K562 (cell line): ENCODE results near the gene MRPL4. TPM values are rescaled to one million over a fixed set of nuclear protein-coding genes. Genes with fewer than 3 reads are reported as not detected.

Source experiments
- ATF6 ChIP-seq: sonication (generic); formaldehyde crosslinking; IDR thresholded peaks from 2 replicates; pipeline ENCODE4 v1.4.0; 2020; ENCODE audit warnings: mild to moderate bottlenecking, missing genetic modification reagents
- BHLHE40 ChIP-seq: IDR thresholded peaks from 2 replicates; pipeline ENCODE4 v1.6.1; 2011; ENCODE audit warnings: low read length, improper control_type of control experiment
- CXXC5 ChIP-seq: fragments of 250-450 bp; sonication (Bioruptor Pico); IDR thresholded peaks from 2 replicates; pipeline ENCODE4 v1.8.0; 2022; ENCODE audit warnings: inconsistent platforms, mild to moderate bottlenecking, moderate library complexity
- FOXK2 ChIP-seq, 2 experiments: fragments of 450-650 bp; IDR thresholded peaks in 1 of 2; conservative IDR thresholded peaks in 1 of 2; 2 replicates each; pipeline ENCODE4 v1.6.1; 2016; ENCODE audit warnings: low read depth in 2 of 2, mild to moderate bottlenecking in 1 of 2
- GTF2A2 ChIP-seq: IDR thresholded peaks from 2 replicates; pipeline ENCODE4 v1.6.1; 2016; ENCODE audit warnings: mild to moderate bottlenecking, missing genetic modification characterization, missing compliant biosample characterization
- MYC ChIP-seq, 2 experiments: fragments of 250-450 bp in 1 of 2; sonication (Bioruptor Pico) in 1 of 2; IDR thresholded peaks; 2 replicates each; pipeline versions ENCODE4 v1.5.1 to v1.6.1; 2012 to 2021; ENCODE audit warnings: low read depth in 2 of 2, borderline replicate concordance in 1 of 2, improper control_type of control experiment in 1 of 2, low read length in 1 of 2, mild to moderate bottlenecking in 1 of 2, moderate library complexity in 1 of 2
- NONO ChIP-seq, 2 experiments: fragments of 200-400 bp in 1 of 2; fragments of 450-650 bp in 1 of 2; formaldehyde crosslinking in 1 of 2; IDR thresholded peaks; 2 replicates each; pipeline ENCODE4 v1.6.1; 2017; ENCODE audit warnings: low read depth in 2 of 2, mild to moderate bottlenecking in 2 of 2, moderate library complexity in 2 of 2, low read length in 1 of 2
- NR2C2 ChIP-seq, 2 experiments: fragments of 200-800 bp in 1 of 2; sonication (Bioruptor generic) in 1 of 2; sonication (generic) in 1 of 2; formaldehyde crosslinking in 1 of 2; IDR thresholded peaks; 2 replicates each; pipeline versions ENCODE4 v1.6.1 to v1.8.0; 2016 to 2022; ENCODE audit warnings: mild to moderate bottlenecking in 1 of 2, missing compliant biosample characterization in 1 of 2, missing genetic modification characterization in 1 of 2, missing genetic modification reagents in 1 of 2
- NRF1 ChIP-seq, 2 experiments: fragments of 450-650 bp; IDR thresholded peaks in 1 of 2; conservative IDR thresholded peaks in 1 of 2; 2 replicates each; pipeline ENCODE4 v1.6.1; 2014; ENCODE audit warnings: mild to moderate bottlenecking in 2 of 2
- RB1 ChIP-seq: fragments of 450-650 bp; IDR thresholded peaks from 2 replicates; pipeline ENCODE4 v1.6.1; 2017; ENCODE audit warnings: low read depth, mild to moderate bottlenecking
- SREBF1 ChIP-seq: fragments of 150-350 bp; IDR thresholded peaks from 2 replicates; pipeline ENCODE4 v1.6.1; 2014; ENCODE audit warnings: antibody characterized with exemption, low read depth, low read length, borderline replicate concordance
- SREBF2 ChIP-seq: sonication (generic); formaldehyde crosslinking; IDR thresholded peaks from 2 replicates; pipeline ENCODE4 v1.4.0; 2020; ENCODE audit warnings: mild to moderate bottlenecking, missing genetic modification reagents
- SRSF9 ChIP-seq: fragments of 200-400 bp; formaldehyde crosslinking; IDR thresholded peaks from 2 replicates; pipeline ENCODE4 v1.6.1; 2017; ENCODE audit warnings: low read depth, low read length, borderline replicate concordance
- TBP ChIP-seq: optimal IDR thresholded peaks from 2 replicates; pipeline ENCODE3; 2011; ENCODE audit warnings: low read depth, low read length, improper control_type of control experiment
- ZEB2 ChIP-seq: fragments of 450-650 bp; IDR thresholded peaks from 2 replicates; pipeline ENCODE4 v1.6.1; 2016
- ZNF41 ChIP-seq: fragments of 250-450 bp; sonication (Bioruptor Pico); conservative IDR thresholded peaks from 2 replicates; pipeline ENCODE4 v1.4.0; 2020; ENCODE audit warnings: mild to moderate bottlenecking
- polyA plus RNA-seq, 8 experiments: library from polyadenylated mRNA; depleted of rRNA in 4 of 8; stranded (reverse) in 5 of 8; unstranded in 3 of 8; fragments of >200 nt; fragmentation: Nextera tagmentation in 2 of 8; fragmentation: Illumina TruSeq in 1 of 8; extraction: Ambion mirVana in 2 of 8; extraction: Trizol in 1 of 8; gene quantifications; 2 replicates each; pipeline versions ENCODE4 v1.2.1 to v1.2.3, GENCODE V29; 2011 to 2014; ENCODE audit warnings: inconsistent platforms in 1 of 8, missing spikeins in 1 of 8
- total RNA-seq, 7 experiments: library from RNA; depleted of rRNA in 6 of 7; stranded (reverse); fragments of >200 nt in 6 of 7; fragmentation: Illumina TruSeq in 2 of 7; extraction: Trizol in 2 of 7; gene quantifications; 2 replicates each; pipeline versions ENCODE4 v1.2.1 to v1.2.3, GENCODE V29; 2011 to 2021; ENCODE audit warnings: low replicate concordance in 1 of 7

MRPL4 gene
- total and polyA plus RNA-seq, 9 of the 15 experiments (the other 6 are each of a cell fraction or from before 2014, with no cell fraction given), result 1.4 to 239 (median 64.9) TPM

DNA sequence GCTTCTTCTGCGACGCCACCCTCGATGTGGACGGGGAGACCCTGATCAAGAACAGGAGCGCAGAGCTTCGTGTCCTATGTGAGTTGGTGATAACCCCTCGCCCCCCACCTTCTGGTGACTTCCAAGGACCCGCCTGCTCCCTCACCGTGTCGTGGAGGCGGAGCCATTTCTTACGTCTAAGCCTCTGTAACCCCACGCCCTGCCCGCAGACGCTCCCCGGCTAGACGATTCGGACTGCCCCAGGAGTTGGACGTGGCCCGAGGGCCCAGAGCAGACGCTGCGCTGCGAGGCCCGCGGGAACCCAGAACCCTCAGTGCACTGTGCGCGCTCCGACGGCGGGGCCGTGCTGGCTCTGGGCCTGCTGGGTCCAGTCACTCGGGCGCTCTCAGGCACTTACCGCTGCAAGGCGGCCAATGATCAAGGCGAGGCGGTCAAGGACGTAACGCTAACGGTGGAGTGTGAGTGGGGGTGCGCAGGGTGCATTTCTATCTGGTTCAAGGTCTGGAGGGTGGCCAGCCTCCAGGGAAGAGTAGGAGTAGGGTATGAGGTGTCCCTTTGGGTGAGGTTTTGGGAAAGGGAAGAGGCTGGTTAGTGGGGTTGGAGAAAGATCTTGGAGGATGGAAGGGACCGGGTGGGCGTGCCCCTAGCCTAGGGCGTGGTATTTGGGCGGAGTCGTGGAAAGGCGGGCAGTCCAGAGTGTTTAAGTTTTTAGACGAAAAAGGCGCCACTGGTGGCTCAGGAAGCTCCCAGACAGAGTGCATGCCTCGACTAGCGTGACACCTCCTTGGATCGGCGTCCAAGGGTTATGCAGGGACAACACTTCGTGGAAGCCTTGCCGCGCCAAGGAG lies 41.0 kb downstream of the MRPL4 start (continued):
- TF ChIP-seq ATF6 (CRISPR knock-in tag) (peak; percentile 68; the same call in 1 of the 2 replicates), NR2C2 (CRISPR knock-in tag; IDR thresholded peaks at IDR 0.05) (peak; percentile 21; the same call in 1 of the 2 replicates), NR2C2 (tag; IDR thresholded peaks at IDR 0.05) (peak; percentile 50), SREBF2 (CRISPR knock-in tag) (no peak), ZEB2 (no peak), NRF1 (conservative IDR thresholded peaks at IDR 0.05 in 1 of 2, IDR thresholded peaks at IDR 0.05 in 1 of 2) (peak; percentile 45 to 70), CXXC5 (CRISPR knock-in tag) (peak; percentile 43; the same call in 1 of the 2 replicates), FOXK2 (conservative IDR thresholded peaks at IDR 0.05 in 1 of 2, IDR thresholded peaks at IDR 0.05 in 1 of 2; ENCODE audit: low read depth in 2 of 2) (peak in 1 of 2 experiments; percentile 6; a peak in 1 of 4 replicates), ZNF41 (CRISPR knock-in tag) (no peak), RB1 (0 out of 2 replicates have a peak, but pooled peaks have one; percentile 49), BHLHE40 (no peak), GTF2A2 (tag) (no peak), TBP (peak; percentile 19), SRSF9 (no peak), SREBF1 (no peak), MYC (IDR thresholded peaks at IDR 0.05; ENCODE audit: low read depth, low read length) (no peak), MYC (CRISPR knock-in tag; IDR thresholded peaks at IDR 0.05; ENCODE audit: borderline replicate concordance, low read depth) (0 out of 2 replicates have a peak, but pooled peaks have one; percentile 51), NONO (IDR thresholded peaks at IDR 0.05; ENCODE audit: low read depth in 2 of 2, low read length in 1 of 2) (peak in 1 of 2 experiments; percentile 76; a peak in 1 of 4 replicates)
